ENCODE data around the gene LGR4. TPM values are rescaled to one million over a fixed set of nuclear protein-coding genes. Genes with fewer than 3 reads are reported as not detected.

Gene LGR4
- total and polyA plus RNA-seq, 2 of the 13 experiments (the other 11 are each of a cell fraction or from before 2014, with no cell fraction given), result 42.1 to 68.7 TPM

GRCh38 chr11:27460158-27460978 is 12.2 kb downstream of the LGR4 start (continued):
- TF ChIP-seq RBFOX2 (IDR thresholded peaks at IDR 0.05; ENCODE audit: low read depth, low read length), result no peak
- peak; percentile 52; the same call in 1 of the 2 replicates for TF ChIP-seq HOXA3 (CRISPR knock-in tag; IDR thresholded peaks at IDR 0.05)
- no peak for TF ChIP-seq ZFP37 (CRISPR knock-in tag; IDR thresholded peaks at IDR 0.05; ENCODE audit: borderline replicate concordance)
- TF ChIP-seq JARID2 (CRISPR knock-in tag; IDR thresholded peaks at IDR 0.05; ENCODE audit: insufficient replicate concordance), result no peak
- TF ChIP-seq ZNF432 (CRISPR knock-in tag; IDR thresholded peaks at IDR 0.05; ENCODE audit: borderline replicate concordance), result no peak
- no peak for TF ChIP-seq SMAD1 (CRISPR knock-in tag; IDR thresholded peaks at IDR 0.05; ENCODE audit: borderline replicate concordance, low read depth)
- no peak for TF ChIP-seq FIP1L1 (IDR thresholded peaks at IDR 0.05; ENCODE audit: borderline replicate concordance, insufficient read depth, low read depth, low read length)
- no peak for TF ChIP-seq ZNF574 (CRISPR knock-in tag; IDR thresholded peaks at IDR 0.05)
- no peak for TF ChIP-seq ZBTB40 (IDR thresholded peaks at IDR 0.05)
- TF ChIP-seq ZBTB40 (CRISPR knock-in tag; IDR thresholded peaks at IDR 0.05), result no peak
- TF ChIP-seq GPN1 (CRISPR knock-in tag; IDR thresholded peaks at IDR 0.05; ENCODE audit: borderline replicate concordance), result no peak
- no peak for TF ChIP-seq HNRNPL (IDR thresholded peaks at IDR 0.05; ENCODE audit: low read depth, low read length)
- no peak for TF ChIP-seq ZNF784 (CRISPR knock-in tag; IDR thresholded peaks at IDR 0.05; ENCODE audit: borderline replicate concordance)
- no peak; the same call in 1 of the 2 replicates for TF ChIP-seq IRF9 (CRISPR knock-in tag; IDR thresholded peaks at IDR 0.05; ENCODE audit: borderline replicate concordance)

Data from HepG2 (cell line).